Raji (cell line): ENCODE data around the gene GBX1.

ENCODE experiments used
- POLR2A ChIP-seq: IDR thresholded peaks from 2 replicates; pipeline ENCODE4 v1.6.1; 2011; ENCODE audit warnings: low read depth, low read length, control low read depth; ENCODE audit not compliant: insufficient read depth

GBX1 gene

DNA sequence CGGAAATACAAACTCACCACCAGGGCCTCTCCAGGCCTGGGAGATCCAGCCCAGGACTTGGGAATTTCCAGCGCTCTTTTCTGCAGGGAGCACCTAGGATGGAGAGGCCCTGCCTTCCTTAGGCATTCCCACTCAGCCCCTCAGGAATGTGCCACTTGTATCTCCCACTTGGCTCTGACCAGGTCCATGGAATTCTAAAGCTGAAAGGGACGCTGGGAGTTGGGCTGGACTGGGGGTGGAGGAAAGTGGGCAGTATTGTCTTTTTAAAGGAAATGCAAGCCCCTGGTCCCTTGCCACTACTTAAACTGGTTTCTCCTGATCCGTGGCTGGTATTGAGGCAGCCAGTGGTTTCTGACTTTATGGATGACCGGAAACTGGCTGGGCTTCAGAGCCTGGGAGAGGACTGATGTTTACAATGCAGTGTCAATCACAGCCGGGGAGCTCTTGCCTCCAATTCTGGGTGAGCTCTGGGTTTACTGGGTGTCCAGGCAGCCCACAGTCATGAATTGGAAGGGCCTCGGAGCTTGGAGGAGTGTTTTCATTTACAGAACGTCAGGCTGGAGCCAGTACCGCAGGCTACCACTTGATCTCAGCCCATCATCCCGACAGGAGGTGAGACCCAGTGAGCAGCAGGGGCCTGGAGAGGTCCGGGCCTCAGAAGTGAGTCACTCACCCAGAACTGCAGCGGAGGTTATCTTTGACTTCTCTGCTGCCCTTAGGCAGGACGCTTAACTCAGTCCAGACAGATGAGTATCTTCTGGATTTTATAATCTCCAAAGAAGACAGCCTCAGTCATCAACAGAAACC lies 53.9 kb downstream of the GBX1 start:
- no peak for TF ChIP-seq POLR2A

DNA sequence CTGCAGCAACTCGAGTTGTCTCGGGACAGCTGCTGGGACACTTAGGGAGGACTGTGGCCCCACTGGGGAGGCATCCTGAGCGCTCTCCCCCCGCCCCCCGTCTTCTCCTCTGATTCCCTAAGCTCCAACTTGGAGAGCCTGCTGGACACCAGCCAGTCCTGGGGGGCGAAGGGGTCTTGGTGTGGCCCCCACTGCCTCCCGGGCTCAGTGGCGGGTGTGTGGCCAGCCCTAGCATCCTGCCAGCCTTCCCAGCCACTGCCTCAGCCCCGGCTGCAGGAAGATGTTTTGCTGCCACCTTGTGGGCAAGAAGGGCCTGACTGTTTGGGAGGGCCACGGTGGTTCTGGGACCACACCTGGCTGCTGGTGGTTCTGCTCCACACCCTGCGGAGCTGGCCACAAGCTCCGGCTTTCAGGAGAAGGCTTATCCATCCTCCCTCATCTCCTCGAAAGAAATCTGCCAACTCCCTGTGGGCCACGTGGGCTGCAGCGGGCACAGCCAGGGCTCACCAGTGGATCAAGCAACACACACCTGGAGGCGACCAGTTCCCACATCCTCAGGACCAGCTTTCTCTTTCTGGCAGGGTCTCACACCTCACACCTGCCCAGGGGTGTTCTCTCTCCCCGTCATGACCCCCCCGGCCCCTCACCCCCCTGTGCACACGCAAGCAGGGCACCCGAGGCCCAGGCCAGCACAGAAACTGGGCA lies 56.4 kb downstream of the GBX1 start:
- no peak for TF ChIP-seq POLR2A

DNA sequence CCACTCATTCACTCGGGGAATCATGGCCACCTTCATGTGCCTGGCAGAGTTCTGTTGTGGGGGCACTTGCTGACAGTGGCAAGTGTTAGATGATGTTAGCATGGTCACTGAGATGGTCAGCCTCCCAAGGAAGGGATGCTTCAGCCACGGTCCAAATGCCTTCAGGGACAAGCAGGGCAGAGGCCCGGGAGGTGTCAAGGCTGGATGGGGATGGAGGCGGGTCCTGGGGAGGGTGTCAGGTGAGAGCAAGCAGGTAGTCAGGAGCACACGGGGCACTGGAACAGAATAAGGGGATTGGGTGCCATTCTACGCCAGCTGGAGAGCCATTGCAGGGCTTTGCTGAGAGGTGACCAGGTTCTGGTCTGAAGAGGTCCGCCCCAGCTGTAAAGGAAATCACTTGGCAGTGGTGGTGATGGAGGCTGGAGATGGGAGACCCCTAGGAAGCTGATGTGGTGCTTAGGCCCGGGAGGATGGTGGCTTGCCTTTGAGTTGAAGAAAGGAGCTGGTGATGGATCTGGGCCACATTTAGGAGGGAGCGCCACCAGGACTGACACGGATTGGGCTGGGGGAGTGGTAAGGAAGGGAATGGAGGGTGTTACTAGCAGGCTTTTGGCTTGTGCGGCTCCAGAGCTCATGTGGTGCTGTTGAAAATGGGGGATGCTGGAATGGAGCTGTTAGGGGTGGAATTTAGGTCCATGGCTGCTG lies 57.1 kb downstream of the GBX1 start:
- TF ChIP-seq POLR2A: no peak

DNA sequence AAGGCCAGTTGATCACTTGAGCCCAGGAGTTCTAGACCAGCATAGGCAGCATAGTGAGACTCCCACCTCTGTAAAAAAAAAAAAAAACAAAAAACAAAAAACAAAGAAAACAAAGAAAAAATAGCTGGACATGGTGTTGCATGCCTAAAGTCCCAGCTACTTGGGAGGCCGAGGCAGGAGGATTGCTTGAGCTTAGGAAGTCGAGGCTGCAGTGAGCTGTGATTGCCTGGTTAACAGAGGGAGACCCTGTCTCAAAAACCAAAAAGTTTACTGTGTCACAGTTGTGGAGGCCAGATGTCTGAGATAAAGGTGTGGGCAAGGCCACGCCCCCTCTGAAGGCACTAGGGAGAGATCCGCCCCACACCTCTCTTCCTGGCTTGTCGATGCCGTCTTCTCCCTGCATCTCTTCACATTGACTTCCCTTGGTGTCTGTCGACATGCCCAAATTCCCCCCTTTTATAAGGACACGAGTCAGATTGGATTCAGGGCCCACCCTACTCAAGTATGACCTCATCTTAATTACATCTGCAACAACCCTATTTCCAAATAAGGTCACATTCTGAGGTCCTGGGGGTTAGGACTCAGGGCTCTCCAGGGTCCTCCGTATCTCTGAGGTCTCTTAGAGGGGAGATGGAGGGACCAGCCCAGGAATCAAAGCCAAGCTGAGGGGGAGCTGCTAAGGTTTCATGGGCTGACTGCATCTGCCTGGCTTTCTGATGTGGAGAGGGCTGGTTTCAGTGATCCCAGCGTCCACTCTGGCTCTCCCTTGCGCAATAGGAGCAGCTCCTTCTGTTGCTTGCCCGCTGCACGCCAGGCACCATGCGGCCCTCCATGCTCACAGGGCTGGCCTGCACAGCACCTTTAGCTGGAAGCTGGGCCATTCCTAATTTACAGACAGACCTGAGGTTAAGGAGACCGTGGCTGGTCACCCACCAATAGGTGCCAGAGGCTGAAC lies 58.1 kb downstream of the GBX1 start:
- no peak for TF ChIP-seq POLR2A

DNA sequence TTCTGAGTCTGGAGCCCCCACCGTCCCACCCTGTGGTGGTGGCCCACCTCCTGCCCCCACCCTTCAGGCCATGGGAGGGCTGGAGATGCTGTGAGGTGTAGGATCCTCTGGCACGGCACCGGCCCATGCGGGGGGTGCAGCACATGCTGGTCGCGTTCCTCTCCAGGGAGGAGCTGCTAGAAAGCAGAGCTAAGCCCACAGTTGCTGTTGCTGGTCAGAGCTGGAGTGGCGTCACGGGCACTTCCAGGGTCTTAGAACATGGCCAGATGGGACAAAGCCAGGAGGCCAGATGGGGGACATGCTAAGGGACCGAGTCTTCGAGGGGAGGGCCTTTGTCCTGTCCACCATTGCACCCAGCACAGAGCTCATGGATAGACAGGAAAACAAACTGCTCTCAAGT lies 59.6 kb downstream of the GBX1 start:
- no peak for TF ChIP-seq POLR2A

DNA sequence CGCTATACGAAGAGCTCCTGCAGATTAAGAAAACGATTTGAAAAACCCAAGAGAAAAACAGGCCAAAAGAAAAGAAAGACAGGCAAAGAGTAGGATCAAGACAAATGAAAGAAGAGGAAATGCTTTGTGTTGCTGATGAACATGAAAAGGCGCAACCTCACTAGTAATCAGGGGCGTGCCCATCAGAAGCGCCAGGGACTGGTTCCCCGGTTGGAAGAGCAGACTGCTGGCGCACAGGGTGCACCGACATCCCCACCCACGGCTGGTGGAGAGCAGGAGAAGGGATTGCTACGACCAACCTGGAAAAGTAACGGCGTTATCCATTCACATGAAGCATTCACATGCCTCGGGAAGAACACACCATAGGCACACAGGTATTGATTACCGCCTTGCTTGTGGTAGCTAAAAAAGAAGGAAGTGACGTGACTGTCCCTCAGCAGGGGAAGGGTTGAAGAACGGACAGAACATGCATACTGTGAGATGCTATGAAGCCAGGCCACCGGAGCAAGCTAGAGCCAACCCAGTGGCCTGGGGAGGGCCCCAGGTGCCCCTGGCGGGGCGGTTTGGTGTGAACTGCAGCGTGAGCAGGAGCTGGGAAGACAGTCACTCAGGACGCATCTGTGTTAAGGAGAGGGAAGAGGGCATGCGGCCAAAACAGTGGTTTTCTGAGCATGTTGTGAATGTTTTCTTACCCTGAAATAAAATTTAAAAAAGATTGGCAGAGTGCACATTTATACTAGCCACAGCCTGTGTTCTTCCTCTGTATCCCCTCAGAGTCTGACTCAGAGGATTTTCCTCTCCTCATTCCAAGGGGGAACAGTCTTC lies 62.9 kb downstream of the GBX1 start:
- no peak for TF ChIP-seq POLR2A

DNA sequence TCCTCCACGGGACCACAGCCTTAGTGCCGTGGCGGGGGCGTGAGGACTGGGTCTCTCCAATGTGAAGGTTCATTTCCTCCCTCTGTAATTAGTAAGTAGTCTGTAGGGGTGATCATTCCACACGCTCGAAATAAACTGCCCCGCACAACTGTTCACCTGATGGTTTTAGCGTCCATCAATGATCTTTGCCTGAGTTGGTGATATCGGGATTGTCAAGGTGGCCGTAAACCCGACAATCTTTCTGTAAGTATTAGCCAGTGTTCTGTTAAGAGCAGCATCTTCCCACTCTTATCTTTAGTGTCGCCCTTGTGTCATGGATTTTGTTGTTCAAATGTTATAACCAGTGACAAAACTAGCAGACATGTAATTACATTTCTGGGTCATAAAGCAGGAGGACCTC lies 63.5 kb downstream of the GBX1 start:
- no peak for TF ChIP-seq POLR2A

DNA sequence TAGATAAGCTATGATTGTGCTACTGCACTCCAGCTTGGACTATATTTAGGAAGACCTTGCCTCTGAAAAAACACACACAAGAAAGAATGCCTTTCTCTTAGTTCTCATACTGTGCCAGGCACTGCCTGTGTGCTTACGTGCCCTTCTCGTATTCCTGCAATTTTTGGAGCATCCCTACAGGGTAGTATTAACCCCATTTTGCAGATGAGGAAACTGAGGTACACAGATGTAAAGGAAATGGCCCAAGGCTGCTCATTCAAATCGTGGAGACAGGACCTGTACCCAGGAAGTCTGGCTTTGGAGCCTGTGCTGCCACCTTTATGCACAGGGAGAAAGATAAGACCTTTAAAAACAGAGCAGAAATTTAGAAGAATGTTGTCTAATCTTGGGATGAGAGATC lies 64.5 kb downstream of the GBX1 start:
- TF ChIP-seq POLR2A: no peak

DNA sequence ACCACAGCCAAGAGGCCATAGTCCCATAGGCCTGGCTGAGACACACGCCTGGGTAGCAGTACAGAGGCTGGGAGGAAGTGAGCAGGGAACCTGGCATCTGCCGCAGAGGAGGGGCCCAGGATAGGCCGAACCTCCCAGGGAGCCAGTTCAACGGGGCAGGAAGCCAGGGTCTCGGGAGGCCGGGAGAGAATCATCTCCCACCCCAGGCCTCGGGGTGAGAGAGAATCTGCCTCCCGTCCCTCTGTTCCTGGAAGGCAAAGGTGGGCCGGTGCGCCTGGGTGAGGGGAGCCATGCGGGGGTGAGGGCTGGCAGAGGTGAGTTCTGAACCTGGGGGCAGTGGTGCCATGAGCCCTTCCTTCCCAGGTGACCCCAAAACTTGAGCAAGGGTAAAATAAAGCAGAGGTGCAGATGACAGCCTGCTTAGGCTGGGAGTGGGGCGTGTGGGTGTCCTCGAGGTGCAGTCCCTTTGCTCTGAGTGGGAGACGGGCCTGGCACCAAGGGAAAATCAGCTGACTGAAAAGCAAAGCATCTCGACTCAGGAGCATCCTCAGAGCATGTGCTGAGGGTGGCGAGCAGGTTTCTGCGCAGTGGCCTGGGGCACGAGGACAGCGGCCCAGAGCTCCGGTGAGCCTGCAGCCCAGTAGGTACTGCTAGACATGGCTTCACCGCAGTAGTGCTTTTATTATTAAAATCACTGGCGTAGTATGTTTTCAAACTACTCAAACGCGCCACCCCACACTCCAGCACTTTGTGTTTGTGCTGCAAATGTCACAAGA lies 65.7 kb downstream of the GBX1 start:
- TF ChIP-seq POLR2A: no peak

DNA sequence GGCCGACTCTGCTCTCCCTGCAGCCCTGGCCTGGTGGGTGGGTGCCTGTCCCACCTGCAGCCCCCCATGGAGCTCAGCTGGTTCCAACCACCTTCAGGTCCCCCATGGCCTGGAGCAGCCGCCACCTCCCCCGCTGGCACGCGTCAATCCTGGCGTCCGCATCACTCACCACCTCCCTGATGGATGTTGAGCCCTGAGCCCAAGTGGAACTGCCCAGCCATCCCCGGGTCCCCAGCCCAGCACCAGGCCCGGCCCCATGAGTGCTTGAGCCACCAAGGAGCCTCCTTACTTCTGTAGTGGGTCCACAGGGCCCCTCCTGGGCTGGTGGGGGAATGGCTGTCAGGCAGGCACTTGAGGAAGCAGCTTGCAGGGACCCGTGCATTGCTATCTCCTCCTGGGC lies 66.6 kb downstream of the GBX1 start:
- no peak for TF ChIP-seq POLR2A

DNA sequence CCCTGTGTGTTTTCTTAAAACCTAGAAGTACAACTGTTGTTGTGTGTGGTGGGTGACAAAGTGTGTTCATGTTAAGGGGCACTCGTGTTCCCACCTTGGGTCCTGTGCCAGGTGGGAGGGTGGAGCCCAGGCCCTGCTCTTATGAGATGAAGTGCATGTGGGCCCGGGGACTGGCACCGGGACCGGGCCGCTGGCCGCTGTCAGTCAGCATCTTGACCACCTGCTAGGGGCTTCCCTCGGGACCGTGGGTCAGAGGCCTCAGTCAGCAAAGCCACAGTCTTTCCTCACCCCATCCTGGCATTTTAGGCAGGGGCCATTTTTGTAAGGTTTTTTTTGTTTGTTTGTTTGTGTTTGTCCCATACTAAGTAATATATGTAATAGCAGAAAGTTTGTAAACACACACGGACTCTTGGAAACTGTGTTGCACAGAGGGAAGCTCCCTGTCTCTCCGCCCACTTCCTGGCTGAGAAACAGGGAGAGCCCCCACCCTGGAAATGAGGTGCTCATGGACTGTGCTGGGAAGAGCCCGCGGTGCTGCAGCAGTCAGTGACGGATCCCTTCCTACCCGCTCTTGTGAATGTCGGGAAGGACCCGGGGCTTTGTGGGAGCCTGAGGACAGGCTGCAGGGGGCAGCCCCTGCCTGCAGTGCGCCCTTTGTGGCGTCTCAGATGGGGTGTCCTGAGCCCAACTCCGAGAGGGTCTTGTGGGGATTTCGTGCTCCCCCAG lies 67.8 kb downstream of the GBX1 start:
- TF ChIP-seq POLR2A: no peak
